Vagina (tissue), 2 donors: Measurements from ENCODE around the gene LRRC49. TPM values are rescaled to one million over a fixed set of nuclear protein-coding genes. Genes with fewer than 3 reads are reported as not detected.
"Not testable (repeated sequence)": the region's sequence is repeated elsewhere in the genome, so short reads cannot be mapped to it uniquely, and the experiment has no call there.

Experiments used
- DNase-seq, 2 donors: peaks; one replicate each; pipeline ENCODE4 v3.0.0-alpha.2; 2017; ENCODE audit errors: extremely low spot score in 2 of 2
- H3K27ac ChIP-seq: fragments of 200-600 bp; sonication (generic); one replicate; pipeline ENCODE4 v1.5.1; 2019
- H3K27me3 ChIP-seq: fragments of 200-600 bp; sonication (generic); one replicate; pipeline ENCODE4 v1.5.1; 2019
- H3K36me3 ChIP-seq, 2 donors: fragments of 200-600 bp; sonication (generic); one replicate each; pipeline ENCODE4 v1.5.1; 2017 to 2019
- H3K4me1 ChIP-seq: fragments of 200-600 bp; sonication (generic); one replicate; pipeline ENCODE4 v1.5.1; 2019
- H3K4me3 ChIP-seq, 2 donors: fragments of 200-600 bp; sonication (generic); 1 replicate in 1 of 2; 2 replicates in 1 of 2; pipeline ENCODE4 v1.5.1; 2016 to 2019
- H3K9me3 ChIP-seq: fragments of 200-600 bp; sonication (generic); one replicate; pipeline ENCODE4 v1.5.1; 2019
- POLR2A ChIP-seq, 2 donors: fragments of 450-650 bp; IDR thresholded peaks; one replicate each; pipeline ENCODE4 v1.6.1; 2017; ENCODE audit warnings: antibody characterized with exemption in 2 of 2, mild to moderate bottlenecking in 2 of 2, moderate library complexity in 2 of 2
- POLR2AphosphoS5 ChIP-seq, 2 donors: sonication (generic); formaldehyde crosslinking; IDR thresholded peaks; one replicate each; pipeline ENCODE4 v1.9.0; 2017; ENCODE audit warnings: antibody characterized with exemption in 2 of 2, mild to moderate bottlenecking in 2 of 2, low read depth in 1 of 2; ENCODE audit not compliant: insufficient read depth in 1 of 2
- intact Hi-C: fragments of 100-400 bp; cut with DNase I; formaldehyde crosslinking; loops from one replicate; pipeline ENCODE4 v1.15.1; 2023
- total RNA-seq: library from RNA; depleted of rRNA; stranded (reverse); fragments of >200 nt; gene quantifications from one replicate; pipeline ENCODE4 v1.2.3, GENCODE V29; 2016
- TF ChIP-seq, protein P1 (sequence below), 3 experiments: fragments of 450-650 bp in 2 of 3; fragments of 200-600 bp in 1 of 3; sonication (generic) in 1 of 3; IDR thresholded peaks; one replicate each; pipeline ENCODE4 v1.5.1; 2017 to 2019; ENCODE audit warnings: antibody characterized with exemption in 3 of 3, mild to moderate bottlenecking in 2 of 3, moderate library complexity in 2 of 3

Gene LRRC49
- total RNA-seq, 1 donor from 2014 or later: 8.8 TPM

- no peaks in the 10 kb centered on the region for H3K9me3 ChIP-seq
- H3K27me3 ChIP-seq: no peaks in the 10 kb centered on the region
- intact Hi-C loops: no loop called here
- TF ChIP-seq POLR2A (IDR thresholded peaks at IDR 0.05) (no peak), POLR2AphosphoS5 (IDR thresholded peaks at IDR 0.05; ENCODE audit: insufficient read depth in 1 of 2, low read depth in 1 of 2) (no peak)
- TF ChIP-seq, protein P1, sequence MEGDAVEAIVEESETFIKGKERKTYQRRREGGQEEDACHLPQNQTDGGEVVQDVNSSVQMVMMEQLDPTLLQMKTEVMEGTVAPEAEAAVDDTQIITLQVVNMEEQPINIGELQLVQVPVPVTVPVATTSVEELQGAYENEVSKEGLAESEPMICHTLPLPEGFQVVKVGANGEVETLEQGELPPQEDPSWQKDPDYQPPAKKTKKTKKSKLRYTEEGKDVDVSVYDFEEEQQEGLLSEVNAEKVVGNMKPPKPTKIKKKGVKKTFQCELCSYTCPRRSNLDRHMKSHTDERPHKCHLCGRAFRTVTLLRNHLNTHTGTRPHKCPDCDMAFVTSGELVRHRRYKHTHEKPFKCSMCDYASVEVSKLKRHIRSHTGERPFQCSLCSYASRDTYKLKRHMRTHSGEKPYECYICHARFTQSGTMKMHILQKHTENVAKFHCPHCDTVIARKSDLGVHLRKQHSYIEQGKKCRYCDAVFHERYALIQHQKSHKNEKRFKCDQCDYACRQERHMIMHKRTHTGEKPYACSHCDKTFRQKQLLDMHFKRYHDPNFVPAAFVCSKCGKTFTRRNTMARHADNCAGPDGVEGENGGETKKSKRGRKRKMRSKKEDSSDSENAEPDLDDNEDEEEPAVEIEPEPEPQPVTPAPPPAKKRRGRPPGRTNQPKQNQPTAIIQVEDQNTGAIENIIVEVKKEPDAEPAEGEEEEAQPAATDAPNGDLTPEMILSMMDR (IDR thresholded peaks at IDR 0.05): no peak
- H3K4me1 ChIP-seq: no peaks in the 10 kb centered on the region
- H3K27ac ChIP-seq: no peak overlapping the region
- H3K4me3 ChIP-seq: no peak overlapping the region
- DNase-seq: no peak
- no peaks in the 10 kb centered on the region for H3K36me3 ChIP-seq
These were observed 30.9 kb downstream of the LRRC49 start for GRCh38 chr15:70923311-70924080.

- H3K4me1 ChIP-seq, intact Hi-C loops, H3K27ac ChIP-seq, H3K4me3 ChIP-seq, DNase-seq, H3K9me3 ChIP-seq, H3K27me3 ChIP-seq, H3K36me3 ChIP-seq: not testable (repeated sequence)
These were observed 34.3 kb downstream of the LRRC49 start for GRCh38 chr15:70926914-70927313.

GRCh38 chr15:70931821-70932220 lies 39.2 kb downstream of the LRRC49 start:
- H3K4me1 ChIP-seq: no peaks in the 10 kb centered on the region
- no peak for TF ChIP-seq POLR2AphosphoS5 (IDR thresholded peaks at IDR 0.05; ENCODE audit: insufficient read depth in 1 of 2, low read depth in 1 of 2)
- TF ChIP-seq POLR2A (IDR thresholded peaks at IDR 0.05): no peak
- intact Hi-C loops: loop anchor here (10.0 kb wide), 1 partner anchor 613 kb away; no protein-coding TSS in a partner anchor
- no peaks in the 10 kb centered on the region for H3K27me3 ChIP-seq
- no peak overlapping the region for H3K4me3 ChIP-seq
- no peak overlapping the region for H3K27ac ChIP-seq
- no peak for DNase-seq
- no peaks in the 10 kb centered on the region for H3K9me3 ChIP-seq
- no peaks in the 10 kb centered on the region for H3K36me3 ChIP-seq

- intact Hi-C loops: loop anchor here (10.0 kb wide), 1 partner anchor 612 kb away; no protein-coding TSS in a partner anchor
- no peaks in the 10 kb centered on the region for H3K9me3 ChIP-seq
- no peaks in the 10 kb centered on the region for H3K27me3 ChIP-seq
- DNase-seq: no peak
- no peak overlapping the region for H3K27ac ChIP-seq
- no peak overlapping the region for H3K4me3 ChIP-seq
- H3K4me1 ChIP-seq: no peaks in the 10 kb centered on the region
- TF ChIP-seq POLR2A (IDR thresholded peaks at IDR 0.05) (no peak), POLR2AphosphoS5 (IDR thresholded peaks at IDR 0.05; ENCODE audit: insufficient read depth in 1 of 2, low read depth in 1 of 2) (no peak)
- TF ChIP-seq, protein P1 (IDR thresholded peaks at IDR 0.05): no peak
- H3K36me3 ChIP-seq: no peaks in the 10 kb centered on the region
These were observed 39.8 kb downstream of the LRRC49 start for GRCh38 chr15:70932397-70932796.

- no peaks in the 10 kb centered on the region for H3K27me3 ChIP-seq
- no peak overlapping the region for H3K27ac ChIP-seq
- no peaks in the 10 kb centered on the region for H3K9me3 ChIP-seq
- no peak overlapping the region for H3K4me3 ChIP-seq
- no peaks in the 10 kb centered on the region for H3K36me3 ChIP-seq
- no peak for TF ChIP-seq POLR2A (IDR thresholded peaks at IDR 0.05)
- TF ChIP-seq POLR2AphosphoS5 (IDR thresholded peaks at IDR 0.05; ENCODE audit: insufficient read depth in 1 of 2, low read depth in 1 of 2): no peak
- TF ChIP-seq, protein P1 (IDR thresholded peaks at IDR 0.05): no peak
- no peaks in the 10 kb centered on the region for H3K4me1 ChIP-seq
- intact Hi-C loops: loop anchor here (10.0 kb wide), 1 partner anchor 611 kb away; no protein-coding TSS in a partner anchor
- no peak for DNase-seq
These were observed 40.8 kb downstream of the LRRC49 start for GRCh38 chr15:70933411-70933810.

DNA sequence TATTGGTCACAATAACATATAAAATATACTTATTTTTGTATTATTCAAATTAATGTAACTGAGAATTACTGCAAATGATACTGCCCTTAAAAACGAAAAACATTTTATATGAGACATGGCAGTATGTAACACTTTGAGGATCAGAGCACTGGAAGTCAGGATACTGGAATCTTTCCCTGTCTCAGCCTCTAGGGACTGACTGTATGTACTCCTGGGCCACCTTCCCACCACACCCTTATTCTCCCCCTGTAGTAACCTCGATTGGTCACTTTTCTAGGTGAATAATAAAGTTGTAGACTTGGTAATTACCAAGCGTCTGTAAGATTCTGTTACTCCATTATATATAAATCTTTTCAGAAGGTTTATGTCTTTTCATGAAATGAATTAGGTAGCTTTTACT lies 43.0 kb downstream of the LRRC49 start:
- no peak for DNase-seq
- TF ChIP-seq, protein P1 (IDR thresholded peaks at IDR 0.05): no peak
- TF ChIP-seq POLR2A (IDR thresholded peaks at IDR 0.05) (no peak), POLR2AphosphoS5 (IDR thresholded peaks at IDR 0.05; ENCODE audit: insufficient read depth in 1 of 2, low read depth in 1 of 2) (no peak)
- Histone ChIP-seq H3K27ac (no peak overlapping the region), H3K4me1 (no peaks in the 10 kb centered on the region), H3K4me3 (no peak overlapping the region), H3K9me3 (no peaks in the 10 kb centered on the region), H3K27me3 (no peaks in the 10 kb centered on the region), H3K36me3 (no peaks in the 10 kb centered on the region)
- intact Hi-C loops: loop anchor here (10.0 kb wide), 1 partner anchor 609 kb away; no protein-coding TSS in a partner anchor
